Activated effector memory CD4-positive, alpha-beta T cell treated with anti-CD3 and anti-CD28 coated beads, Interleukin-2, amount 50 U/mL, for 16 hours (primary cell): ENCODE results near the gene RPP14.

Experiments
- DNase-seq: peaks from one replicate; pipeline ENCODE4 v3.0.0-alpha.2; 2020

RPP14 gene

DNA sequence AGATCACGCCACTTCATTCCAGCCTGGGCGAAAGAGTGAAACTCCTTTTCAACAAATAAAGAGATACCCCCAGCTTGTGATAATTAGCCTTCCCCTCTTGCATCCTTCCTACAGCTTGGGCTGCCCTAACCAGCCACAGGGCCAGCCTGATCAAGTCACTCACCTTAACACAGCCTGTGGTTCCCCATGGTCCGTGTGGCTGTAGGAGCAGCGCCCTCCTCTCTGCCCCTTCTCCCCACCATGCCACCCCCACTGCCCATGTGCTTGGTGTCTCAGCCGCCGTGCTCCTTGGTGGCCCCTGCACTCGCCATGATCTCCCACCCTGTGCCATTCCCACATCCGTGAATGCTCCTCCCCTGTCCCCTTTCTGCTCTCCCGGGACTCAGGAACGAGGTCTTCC is 13.2 kb upstream of the RPP14 start:
- no peak for DNase-seq

DNA sequence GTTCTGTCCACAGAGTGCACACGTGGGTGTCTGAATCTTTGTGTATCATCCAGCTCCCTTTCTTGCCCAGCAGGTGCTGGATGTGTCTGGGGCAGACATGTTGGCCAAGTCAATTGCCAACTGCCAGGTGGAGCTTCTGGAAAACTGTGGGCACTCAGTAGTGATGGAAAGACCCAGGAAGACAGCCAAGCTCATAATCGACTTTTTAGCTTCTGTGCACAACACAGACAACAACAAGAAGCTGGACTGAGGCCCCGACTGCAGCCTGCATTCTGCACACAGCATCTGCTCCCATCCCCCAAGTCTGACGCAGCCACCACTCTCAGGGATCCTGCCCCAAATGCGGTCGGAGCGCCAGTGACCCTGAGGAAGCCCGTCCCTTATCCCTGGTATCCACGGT is 12.5 kb upstream of the RPP14 start:
- DNase-seq, result no peak

DNA sequence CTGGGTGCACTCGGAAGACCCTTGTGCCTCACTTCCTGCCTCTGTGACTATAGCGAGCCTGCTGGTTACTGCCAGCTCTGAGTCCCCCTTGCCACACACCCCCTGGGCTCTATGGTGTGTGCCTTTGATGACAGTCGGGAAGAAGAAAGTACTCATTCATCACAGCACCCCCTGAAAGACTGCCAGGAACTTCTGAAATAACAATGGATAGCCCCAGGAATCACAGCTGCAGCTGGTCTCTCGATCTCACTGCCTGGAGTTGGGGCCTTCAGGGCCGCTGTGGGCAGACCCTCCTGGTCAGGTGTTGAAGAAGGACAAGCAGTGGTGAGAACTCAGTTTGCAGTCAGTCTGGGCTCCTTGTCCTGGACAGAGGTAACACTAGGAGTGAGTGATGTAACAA is 9.8 kb upstream of the RPP14 start:
- no peak for DNase-seq

DNA sequence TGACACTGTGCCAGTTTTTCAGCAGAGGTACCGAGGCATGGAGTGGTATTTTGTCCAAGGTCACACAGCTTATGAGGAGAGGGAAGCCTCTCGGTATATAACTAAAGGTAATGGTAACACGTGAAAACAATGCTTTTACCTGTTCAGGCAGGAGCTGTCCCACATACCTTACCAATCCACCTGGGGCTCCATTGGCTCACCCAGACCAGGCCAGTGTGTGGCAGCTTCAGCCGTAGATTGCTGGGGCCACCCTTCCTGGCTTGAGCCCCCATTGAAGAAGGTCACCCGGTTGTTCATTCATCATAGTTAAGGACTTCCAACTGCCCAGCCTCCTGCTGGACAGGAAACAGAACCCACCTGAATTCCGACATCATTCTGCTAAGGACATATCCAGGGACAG is 9.2 kb upstream of the RPP14 start:
- DNase-seq, result no peak

DNA sequence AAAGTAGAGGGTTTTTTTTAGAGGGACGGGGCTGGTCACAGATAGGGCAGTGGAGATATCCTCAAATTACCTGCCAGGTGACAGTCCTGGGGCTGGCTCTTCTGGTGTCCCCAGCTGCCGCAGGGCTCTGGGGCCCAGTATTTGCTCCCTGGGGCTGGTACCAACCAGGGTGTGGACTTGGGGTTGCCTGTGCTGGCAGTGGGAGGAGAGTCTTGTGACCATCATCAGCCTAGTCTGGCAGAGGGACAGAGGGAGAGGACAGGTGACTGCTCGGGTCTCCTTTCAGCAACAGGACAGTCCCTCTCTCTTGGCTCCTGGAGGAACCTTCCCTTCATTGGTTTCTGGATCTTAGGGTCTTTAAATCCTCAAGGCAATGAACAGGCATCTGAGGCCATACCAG is 7.9 kb upstream of the RPP14 start:
- DNase-seq, result no peak

DNA sequence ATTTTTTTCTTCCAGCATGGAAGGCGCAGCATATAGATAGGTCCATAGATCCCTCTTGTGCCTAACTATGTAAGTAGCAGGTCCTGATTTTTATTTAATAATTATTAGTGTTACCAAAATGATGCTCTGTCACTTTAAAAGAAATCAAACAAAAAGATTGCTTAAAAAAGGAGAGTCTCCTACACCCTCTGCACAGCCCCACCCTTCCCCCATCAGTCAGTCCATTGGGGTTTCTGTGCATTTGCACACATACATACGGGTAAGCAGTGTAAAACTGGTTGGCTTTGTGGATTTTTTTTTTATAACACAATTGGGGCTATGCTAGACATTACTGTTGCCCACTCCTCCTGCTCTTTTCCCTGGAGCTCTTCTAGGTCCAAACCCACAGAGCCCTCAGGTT is 7.0 kb upstream of the RPP14 start:
- DNase-seq, result no peak

DNA sequence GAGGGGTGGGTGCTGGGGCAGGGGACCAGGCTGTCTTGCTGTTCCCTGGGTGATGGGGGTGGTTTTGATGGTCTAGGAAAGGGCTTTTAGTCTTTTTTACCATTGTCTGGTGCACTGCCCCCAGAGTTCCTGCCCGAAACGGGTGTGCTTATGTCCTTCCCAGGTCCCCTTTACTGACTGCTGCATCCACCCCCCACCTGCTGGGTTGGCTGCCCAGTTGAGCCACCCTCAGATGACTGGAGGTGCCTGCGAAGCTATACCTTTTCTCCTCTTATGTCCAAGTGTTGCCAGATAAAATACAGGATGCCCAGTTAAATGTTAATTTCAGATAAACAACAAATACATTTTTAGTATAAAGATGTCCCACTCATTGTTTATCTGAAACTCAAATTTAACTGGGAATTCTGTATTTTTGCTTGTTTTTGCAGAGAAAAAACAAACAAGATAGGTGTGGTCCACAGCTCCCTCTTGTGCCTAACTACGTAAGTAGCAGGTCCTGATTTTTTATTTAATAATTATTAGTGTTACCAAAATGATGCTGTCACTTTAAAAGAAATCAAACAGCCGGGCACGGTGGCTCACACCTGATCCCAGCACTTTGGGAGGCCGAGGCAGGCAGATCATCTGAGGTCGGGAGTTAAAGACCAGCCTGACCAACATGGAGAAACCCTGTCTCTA is 6.1 kb upstream of the RPP14 start:
- no peak for DNase-seq

DNA sequence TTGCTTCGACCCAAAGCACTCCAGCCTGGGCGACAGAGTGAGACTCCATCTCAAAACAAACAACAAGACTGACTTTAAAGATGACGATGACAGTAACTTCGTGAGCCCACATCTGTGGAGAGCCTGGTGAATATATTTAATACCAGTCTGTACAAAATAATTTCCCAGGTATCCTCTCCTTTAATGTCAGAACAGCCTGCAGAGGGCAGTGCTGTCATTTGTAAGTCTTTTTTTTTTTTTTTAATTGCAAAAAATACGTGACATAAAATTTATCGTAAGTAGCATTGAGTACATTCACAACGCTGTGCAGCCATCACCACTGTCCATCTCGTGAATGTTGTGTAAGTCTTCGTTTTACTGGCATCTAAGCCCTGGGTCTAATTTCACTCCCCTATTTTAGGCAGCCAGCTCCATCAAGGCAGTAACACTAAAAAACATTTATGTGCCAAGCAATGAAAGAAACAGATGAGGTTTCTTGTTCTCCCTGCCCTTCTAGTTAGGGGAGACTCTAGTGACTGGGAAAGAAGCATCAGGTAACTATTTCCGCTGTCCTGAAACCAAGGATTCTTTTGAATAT is 1.7 kb downstream of the RPP14 start:
- peak; percentile 66 for DNase-seq

DNA sequence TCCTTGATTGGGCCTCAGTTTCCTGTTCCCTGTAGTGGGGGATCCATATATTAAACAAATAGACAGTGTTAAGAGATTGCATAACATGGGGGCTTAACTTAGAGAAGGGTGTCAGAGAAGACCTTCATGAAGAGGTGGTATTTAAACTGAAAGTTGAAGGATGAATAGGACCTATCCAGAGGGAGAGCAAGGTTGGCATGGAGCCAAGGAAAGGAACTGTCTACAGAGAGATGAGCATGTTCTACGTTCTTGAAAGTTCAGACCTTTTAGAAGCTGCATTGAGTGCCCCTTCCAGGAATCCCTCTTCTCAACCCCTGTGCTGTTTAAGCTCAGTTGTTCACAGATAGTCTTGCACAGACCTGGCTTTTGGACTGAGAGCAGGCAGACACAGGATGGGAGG is 2.7 kb downstream of the RPP14 start:
- DNase-seq, result peak; percentile 28

DNA sequence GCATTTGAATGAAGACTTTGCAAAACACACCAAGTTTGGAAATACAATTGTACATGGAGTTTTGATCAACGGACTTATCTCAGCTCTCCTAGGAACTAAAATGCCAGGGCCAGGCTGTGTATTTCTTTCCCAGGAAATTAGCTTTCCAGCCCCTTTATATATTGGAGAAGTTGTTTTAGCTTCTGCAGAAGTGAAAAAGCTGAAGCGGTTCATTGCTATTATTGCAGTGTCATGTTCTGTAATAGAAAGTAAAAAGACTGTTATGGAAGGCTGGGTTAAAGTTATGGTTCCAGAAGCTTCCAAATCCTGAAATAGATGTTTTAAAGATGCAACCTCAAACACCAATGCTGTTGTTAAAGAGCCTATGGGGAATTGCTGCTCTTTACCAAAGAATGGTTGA is 11.8 kb downstream of the RPP14 start:
- no peak for DNase-seq

DNA sequence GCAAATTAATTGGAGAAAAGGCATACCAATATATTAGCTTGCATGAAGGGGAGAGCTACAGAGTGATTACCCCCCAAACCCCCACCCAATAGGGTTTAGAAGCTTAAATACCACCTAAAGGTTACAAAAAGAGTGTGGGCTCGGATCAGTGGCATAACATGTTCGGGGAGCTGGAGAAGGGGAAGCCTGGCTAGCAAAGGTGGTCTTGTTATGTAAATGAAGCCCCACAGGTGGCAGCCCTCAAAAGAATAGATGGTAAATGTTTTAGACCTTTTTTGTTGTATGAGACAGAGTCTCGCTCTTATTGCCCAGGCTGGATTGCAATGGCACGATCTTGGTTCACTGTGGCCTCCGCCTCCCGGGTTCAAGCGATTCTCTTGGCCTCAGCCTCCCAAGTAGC is 15.7 kb downstream of the RPP14 start:
- no peak for DNase-seq

DNA sequence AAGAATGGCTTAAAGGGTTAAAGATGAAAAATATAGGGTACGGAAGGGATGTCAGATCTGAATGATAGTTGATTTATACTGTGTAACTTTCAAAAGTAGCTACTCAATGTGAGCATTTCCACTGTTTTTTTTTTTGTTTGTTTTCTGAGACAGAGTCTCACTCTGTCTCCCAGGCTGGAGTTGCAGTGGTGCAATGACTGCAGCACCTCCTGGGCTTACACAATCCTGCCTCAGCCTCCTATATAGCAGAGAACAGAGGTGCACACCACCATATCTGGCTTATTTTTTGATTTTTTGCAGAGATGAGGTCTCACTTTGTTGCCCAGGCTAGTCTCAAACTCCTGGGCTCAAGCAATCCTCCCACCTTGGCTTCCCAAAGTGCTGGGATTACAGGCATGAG is 16.7 kb downstream of the RPP14 start:
- DNase-seq, result no peak

DNA sequence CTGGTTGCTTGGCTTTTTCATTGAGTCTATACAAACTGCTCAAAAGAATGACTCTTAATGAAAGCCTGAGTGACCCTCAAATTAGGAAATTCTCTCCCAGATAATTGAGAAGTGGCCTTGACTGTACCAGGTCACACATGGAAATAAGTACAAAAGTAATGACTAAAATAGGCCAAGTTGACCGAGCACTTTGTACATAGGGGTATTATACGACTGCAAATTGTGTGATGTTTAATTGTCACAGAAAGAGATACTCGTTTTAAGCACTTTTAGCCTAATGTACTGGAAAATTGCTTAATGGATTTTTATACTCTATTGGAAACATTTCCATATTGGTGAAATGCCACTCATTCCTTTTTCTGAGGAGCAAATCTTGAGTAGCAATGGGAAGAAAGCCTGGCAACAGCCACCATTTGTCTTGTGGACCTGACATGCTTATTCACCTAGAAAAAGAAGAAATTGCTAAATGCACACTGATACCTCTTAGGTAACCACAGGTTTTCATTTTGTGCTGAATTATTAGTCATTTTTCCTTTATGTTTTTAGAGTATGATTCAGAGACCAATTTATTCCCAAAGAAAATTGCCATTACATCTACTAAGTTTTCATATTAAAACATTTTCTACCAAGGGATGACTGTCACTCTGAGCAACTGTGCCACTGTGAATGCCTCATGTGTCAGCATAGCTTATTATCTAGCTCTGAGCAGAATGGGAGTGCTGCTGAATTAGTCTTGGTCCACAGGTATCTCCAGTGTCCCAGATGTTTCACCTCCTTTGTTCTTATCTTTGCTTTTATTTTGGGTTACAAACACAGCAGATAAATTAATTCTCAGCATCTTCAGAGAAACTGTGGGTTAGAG is 17.7 kb downstream of the RPP14 start:
- no peak for DNase-seq

DNA sequence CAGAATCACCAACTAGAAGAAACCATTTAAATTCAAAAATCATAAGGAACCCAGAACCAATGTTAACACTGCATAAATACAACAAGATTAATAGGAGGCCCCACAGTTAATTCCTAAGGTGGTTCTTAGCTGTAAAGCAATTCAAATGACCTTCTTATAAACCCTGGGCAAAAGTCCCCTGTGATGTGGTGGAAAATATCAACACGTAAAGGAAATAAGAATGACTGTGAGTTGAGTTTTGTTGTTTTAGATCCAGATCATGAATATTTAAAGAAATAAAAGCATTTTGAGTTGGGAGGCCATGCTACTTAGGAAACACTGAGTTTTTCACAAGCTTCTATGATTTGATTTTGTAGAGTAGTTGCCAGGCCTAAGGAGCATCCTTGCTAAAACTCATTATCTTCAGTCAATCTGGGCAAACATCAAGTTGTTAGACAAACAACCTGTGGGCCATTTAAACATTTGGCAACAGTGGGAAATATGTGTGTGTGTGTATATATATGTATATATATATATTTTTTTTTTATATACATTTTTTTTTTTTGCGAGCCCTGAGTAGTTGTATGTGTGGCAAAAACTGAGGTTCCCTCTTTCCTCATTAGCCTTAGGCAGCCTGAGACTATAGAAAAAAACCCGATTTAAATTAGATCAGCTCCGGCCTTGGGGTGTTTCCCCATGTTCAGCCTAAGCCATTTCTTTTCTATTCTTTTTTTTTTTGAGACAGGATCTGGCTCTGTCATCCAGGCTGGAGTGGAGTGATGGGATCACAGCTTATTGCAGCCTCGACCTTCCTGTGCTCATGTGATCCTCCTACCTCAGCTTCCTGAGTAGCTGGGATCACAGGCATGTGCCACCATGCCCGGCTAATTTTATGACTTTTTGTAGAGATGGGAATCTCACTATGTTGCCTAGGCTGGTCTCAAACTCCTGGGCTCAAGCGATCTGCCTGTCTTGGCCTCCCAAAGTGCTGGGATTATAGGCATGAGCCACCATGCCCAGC is 18.6 kb downstream of the RPP14 start:
- no peak for DNase-seq

DNA sequence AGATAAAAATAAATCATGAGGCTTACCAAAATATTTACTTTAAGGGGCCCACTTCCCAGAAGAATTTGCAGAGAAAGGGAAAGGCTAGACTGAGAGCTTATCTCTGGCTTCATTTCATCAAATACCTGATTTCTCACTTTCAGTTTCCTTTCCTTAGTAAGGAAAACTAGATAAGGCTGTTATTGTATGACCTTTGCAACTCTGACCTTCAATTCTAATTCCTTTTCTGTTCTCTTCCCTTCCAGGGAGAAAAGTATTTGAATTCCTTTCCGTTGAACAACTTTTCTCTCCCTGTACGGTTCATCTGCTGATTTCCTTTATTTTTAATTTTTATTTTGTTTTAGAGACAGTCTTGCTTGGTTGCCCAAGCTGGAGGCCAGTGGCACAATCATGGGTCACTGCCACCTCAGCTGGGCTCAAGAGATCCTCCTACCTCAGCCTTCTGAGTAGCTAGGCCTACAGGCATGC is 19.5 kb downstream of the RPP14 start:
- no peak for DNase-seq

DNA sequence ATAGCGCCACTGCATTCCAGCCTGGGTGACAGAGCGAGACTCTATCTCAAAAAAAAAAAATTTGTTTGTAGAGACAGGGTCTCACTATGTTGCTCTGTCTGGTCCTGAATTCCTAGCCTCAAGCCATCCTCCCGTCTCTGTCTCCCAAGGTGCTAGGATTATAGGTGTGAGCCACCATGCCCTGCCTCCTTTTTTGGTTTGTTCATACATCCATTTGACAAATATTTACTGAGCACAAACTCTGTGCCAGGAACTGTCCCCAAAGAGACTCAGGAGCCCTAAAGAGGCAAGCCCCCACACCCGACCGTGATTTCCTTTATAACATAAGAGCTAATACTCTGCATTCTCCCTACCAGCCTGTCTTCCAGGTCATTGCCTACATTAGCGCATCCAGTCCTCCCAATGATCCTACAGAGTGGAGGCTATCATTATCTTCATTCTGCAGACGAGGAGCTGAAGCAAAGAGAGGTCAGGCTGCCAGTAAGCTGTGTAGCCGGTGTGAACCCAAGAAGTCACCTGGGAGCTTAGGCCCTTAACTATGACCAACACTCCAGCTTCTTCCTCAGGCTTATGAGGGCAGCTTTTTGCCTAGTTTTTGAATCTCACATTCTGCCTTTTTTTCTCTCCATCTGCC is 20.3 kb downstream of the RPP14 start:
- DNase-seq, result no peak

DNA sequence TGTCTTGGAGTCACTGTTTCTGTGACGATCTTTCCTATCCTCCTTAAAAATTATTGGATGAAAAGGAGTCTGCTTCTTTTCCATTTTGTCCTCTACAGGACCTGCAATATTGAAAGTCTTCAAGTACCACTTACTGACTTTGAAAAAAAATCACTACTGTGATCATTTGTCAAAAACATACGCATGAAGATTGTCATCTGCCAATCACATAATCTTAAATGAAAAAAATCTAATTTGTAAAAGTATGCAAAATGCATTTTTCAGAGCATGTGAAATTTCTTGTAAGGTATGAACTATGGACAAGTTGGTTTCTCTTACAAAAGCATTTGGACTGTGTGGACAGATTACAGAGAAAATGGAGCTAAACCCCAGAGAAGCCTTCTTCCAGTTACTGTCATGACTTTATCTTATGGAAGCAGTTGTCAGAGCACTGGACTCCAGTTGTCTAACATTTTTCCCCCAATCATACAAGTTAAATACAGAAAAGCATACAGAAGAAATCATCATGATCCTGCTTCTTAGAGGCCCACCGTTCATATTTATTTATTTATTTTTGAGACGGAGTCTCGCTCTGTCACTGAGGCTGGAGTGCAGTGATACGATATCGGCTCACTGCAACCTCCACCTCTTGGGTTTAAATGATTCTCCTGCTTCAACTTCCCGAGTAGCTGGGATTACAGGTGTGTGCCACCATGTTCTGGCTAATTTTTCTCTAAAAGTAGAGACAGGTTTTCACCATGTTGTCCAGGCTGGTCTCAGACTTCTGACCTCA is 23.3 kb downstream of the RPP14 start:
- no peak for DNase-seq

DNA sequence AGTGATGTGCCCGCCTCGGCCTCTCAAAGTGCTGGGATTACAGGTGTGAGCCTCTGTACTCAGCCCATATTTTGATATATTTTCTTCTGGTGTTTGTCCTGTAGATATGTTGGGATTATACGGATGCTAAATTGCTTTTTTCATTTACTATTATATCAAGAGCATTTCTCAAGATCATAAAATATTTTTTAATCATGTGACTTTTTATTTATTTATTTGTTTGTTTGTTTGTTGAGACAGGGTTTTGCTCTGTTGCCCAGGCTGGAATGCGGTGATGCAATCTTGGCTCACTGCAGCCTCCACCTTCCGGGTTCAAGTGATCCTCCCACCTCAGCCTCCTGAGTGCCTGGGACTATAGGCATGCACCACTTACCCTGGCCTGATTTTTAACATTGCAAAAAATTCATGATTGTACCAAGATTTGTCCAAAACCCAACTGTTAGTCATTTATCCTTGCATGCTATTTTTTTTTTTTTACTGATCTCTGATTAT is 23.9 kb downstream of the RPP14 start:
- no peak for DNase-seq

DNA sequence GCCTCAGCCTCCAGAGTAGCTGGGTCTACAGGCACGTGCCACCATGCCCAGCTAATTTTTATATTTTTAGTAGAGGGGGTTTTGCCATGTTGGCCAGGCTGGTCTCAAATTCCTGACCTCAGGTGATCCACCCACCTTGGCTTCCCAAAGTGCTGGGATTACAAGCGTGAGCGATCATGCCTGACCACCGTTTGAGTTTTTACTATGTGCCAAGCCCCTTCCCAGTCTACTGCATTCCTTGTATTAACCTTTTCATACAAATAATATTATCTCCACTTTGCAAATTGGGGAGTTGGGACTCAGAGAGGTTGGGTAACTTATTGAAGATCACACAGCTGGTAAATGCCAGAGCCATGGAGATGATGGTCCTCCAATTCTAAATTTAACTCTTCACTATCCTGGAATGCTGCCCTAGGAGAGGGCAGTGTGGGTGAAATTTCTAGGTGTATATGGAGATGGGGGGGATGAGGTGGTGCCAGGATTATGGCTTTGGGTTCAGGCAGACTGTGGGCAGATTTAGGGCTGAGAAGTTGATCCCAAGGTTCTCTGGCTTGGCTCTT is 25.6 kb downstream of the RPP14 start:
- no peak for DNase-seq

DNA sequence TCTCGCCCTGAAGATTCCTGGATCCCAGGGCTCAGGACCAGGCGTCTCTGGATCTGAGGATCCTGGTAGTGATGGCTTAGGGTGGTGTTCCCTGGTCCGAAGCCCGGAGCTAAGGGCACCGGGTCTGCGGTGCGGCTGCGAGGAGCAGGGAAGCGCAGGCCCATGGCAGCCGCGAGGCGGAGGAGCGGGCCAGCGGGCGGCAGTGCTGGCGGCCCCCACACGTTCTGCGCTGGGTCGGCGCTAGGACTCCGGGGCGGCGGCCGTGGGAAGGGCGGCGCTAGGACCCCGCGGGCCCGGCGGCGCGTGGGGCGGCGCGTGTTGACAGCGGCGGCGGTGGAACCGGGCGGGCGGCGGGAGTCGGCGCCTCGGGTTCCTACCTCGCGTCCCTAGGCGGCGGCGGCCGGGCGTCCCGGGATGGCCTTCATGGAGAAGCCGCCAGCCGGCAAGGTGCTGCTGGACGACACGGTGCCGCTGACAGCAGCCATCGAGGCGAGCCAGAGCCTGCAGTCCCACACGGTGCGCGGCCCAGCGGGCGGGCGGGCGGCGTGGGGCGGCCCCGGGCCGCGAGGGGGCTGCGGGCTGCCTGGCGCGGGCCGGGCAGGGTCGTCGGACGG is 26.6 kb downstream of the RPP14 start, which contains the start of gene PXK:
PXK (plus strand) TSS at position 318 of the 614 bp plus-strand sequence; CDS start at position 415, 97 bp downstream.
- DNase-seq, result peak; percentile 93
